Sigmoid colon (tissue), 3 donors: Measurements from ENCODE around the gene MT1A.

Source experiments
- POLR2A ChIP-seq, 2 donors: fragments of 450-650 bp; IDR thresholded peaks; one replicate each; pipeline ENCODE4 v1.6.1; 2016; ENCODE audit warnings: antibody characterized with exemption in 2 of 2, mild to moderate bottlenecking in 2 of 2, moderate library complexity in 2 of 2
- TF ChIP-seq, protein P1 (sequence below), 4 experiments: fragments of 450-650 bp in 3 of 4; fragments of 200-600 bp in 1 of 4; IDR thresholded peaks; one replicate each; pipeline ENCODE4 v1.5.1; 2016 to 2019; ENCODE audit warnings: antibody characterized with exemption in 4 of 4, mild to moderate bottlenecking in 3 of 4, moderate library complexity in 2 of 4

DNA sequence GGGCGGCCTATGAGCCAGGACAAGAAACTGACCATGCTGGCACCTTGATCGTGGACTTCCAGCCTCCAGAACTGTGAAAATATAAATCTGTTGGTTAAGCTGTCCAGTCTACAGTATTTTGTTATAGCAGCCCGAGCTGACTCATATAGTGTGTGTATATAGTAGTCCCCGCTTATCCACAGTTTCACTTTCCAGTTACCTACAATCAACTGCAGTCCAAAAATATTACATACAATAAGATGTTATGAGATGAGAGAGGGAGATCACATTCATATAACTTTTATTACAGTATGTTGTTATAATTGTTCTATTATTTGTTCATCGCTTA is 44.2 kb upstream of the MT1A start:
- TF ChIP-seq, protein P1, sequence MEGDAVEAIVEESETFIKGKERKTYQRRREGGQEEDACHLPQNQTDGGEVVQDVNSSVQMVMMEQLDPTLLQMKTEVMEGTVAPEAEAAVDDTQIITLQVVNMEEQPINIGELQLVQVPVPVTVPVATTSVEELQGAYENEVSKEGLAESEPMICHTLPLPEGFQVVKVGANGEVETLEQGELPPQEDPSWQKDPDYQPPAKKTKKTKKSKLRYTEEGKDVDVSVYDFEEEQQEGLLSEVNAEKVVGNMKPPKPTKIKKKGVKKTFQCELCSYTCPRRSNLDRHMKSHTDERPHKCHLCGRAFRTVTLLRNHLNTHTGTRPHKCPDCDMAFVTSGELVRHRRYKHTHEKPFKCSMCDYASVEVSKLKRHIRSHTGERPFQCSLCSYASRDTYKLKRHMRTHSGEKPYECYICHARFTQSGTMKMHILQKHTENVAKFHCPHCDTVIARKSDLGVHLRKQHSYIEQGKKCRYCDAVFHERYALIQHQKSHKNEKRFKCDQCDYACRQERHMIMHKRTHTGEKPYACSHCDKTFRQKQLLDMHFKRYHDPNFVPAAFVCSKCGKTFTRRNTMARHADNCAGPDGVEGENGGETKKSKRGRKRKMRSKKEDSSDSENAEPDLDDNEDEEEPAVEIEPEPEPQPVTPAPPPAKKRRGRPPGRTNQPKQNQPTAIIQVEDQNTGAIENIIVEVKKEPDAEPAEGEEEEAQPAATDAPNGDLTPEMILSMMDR (IDR thresholded peaks at IDR 0.05) = no peak
- TF ChIP-seq POLR2A (IDR thresholded peaks at IDR 0.05) = no peak
